Transverse colon (tissue), 4 donors: ENCODE results near the gene CLECL1. TPM values are rescaled to one million over a fixed set of nuclear protein-coding genes. Genes with fewer than 3 reads are reported as not detected.
A peak's percentile ranks its signal among the peaks of the same experiment; 100 is the strongest.

ENCODE experiments used
- DNase-seq: peaks from one replicate; pipeline ENCODE4 v3.0.0-alpha.2; 2019
- H3K27ac ChIP-seq, 4 donors: fragments of 200-600 bp; sonication (generic); 2 replicates each; pipeline ENCODE4 v1.5.1; 2016 to 2018; ENCODE audit warnings: inconsistent platforms in 4 of 4
- H3K27me3 ChIP-seq: fragments of 200-600 bp; sonication (generic); 2 replicates; pipeline ENCODE4 v1.5.1; 2017; ENCODE audit warnings: inconsistent platforms
- H3K36me3 ChIP-seq, 4 donors: fragments of 200-600 bp; sonication (generic); 2 replicates each; pipeline ENCODE4 v1.5.1; 2017 to 2019; ENCODE audit warnings: inconsistent platforms in 4 of 4
- H3K4me1 ChIP-seq, 4 donors: fragments of 200-600 bp; sonication (generic); 2 replicates each; pipeline ENCODE4 v1.5.1; 2017 to 2020; ENCODE audit warnings: inconsistent platforms in 4 of 4
- H3K4me3 ChIP-seq, 4 donors: fragments of 200-600 bp; sonication (generic); 1 replicate in 1 of 4; 2 replicates in 3 of 4; pipeline versions ENCODE4 v1.5.1 to v1.6.1; 2017 to 2019; ENCODE audit warnings: inconsistent platforms in 4 of 4
- H3K9me3 ChIP-seq, 2 donors: fragments of 200-600 bp; sonication (generic); 2 replicates each; pipeline ENCODE4 v1.5.1; 2017 to 2019; ENCODE audit warnings: inconsistent platforms in 2 of 2
- CTCF ChIP-seq, 5 experiments: fragments of 200-600 bp in 3 of 5; fragments of 450-650 bp in 2 of 5; sonication (generic) in 3 of 5; IDR thresholded peaks; 1 replicate in 2 of 5; 2 replicates in 3 of 5; pipeline ENCODE4 v1.5.1; 2016 to 2017; ENCODE audit warnings: antibody characterized with exemption in 5 of 5, inconsistent platforms in 3 of 5, mild to moderate bottlenecking in 2 of 5, moderate library complexity in 1 of 5
- EP300 ChIP-seq: sonication (generic); formaldehyde crosslinking; IDR thresholded peaks from one replicate; pipeline ENCODE4 v1.6.1; 2017; ENCODE audit warnings: antibody characterized with exemption, low read depth
- POLR2A ChIP-seq: fragments of 450-650 bp; IDR thresholded peaks from one replicate; pipeline ENCODE4 v1.6.1; 2016; ENCODE audit warnings: antibody characterized with exemption, mild to moderate bottlenecking, moderate library complexity
- POLR2AphosphoS5 ChIP-seq, 3 donors: sonication (generic); formaldehyde crosslinking; IDR thresholded peaks; one replicate each; pipeline ENCODE4 v1.6.1; 2016; ENCODE audit warnings: antibody characterized with exemption in 3 of 3
- WGBS, 2 donors: methylation state at CpG; one replicate each; pipeline ENCODE4 v1.1.5; 2018; ENCODE audit warnings: low coverage in 1 of 2; 5-methylcytosine and 5-hydroxymethylcytosine counted together
- in situ Hi-C, 4 donors: fragments of 200-750 bp; cut with MboI; loops; one replicate each; pipeline versions ENCODE4 v1.15.0 to v1.15.1; 2017; ENCODE audit warnings: low sequenced_read_pairs in 3 of 4, low pct_ligation_motif_present in 1 of 4, low pct_unique_long_range_greater_than_20kb in 1 of 4
- intact Hi-C: fragments of 100-400 bp; cut with DNase I; formaldehyde crosslinking; loops from one replicate; pipeline ENCODE4 v1.15.1; 2023; ENCODE audit warnings: low total_unique reads
- total RNA-seq, 4 donors: library from RNA; depleted of rRNA; stranded (reverse); fragments of >200 nt; gene quantifications; one replicate each; pipeline ENCODE4 v1.1.0, GENCODE V29; 2016

CLECL1 gene
- total RNA-seq, 4 donors from 2014 or later, result 2.7 TPM; not detected in 3

DNA sequence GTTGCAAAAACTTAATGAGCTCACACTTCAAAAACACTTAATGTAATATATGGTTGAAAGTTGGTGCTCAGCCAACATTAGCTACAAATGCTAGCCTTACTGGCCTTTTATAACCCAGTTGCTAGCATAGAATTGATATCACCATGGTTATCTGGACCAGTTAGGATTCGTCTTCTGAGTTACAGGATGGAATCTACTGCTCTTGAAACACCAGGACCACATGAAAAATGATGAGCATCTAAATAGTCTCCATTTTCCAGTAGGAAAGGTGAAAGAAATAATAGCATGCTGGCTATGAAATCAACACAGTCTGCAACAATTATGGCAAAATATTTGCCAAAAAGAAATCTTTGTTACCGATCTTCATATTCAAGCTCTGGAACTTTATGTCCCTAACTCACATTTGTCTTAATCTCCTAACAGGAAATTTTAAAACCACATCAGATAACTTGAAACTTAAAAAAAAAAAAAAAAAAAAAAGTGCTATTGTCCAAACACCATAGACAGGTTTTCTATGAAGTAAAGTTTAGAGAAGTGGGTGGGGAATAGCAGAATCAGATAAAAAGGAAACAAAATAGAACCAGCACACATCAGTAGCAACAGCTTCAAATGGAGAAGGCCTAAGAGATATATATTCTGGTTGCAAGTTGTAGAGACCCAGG, 40.5 kb upstream of the CLECL1 start:
- intact Hi-C loops (no loop called here), in situ Hi-C loops (no loop called here)
- no peak overlapping the region for H3K4me3 ChIP-seq
- H3K36me3 ChIP-seq, result no peaks in the 10 kb centered on the region
- no peak for DNase-seq
- WGBS, 2 donors, result 51 to 59% methylated on average over 2 of the region's 2 CpGs
- no peaks in the 10 kb centered on the region for H3K9me3 ChIP-seq
- H3K4me1 ChIP-seq, result peaks cover 0 to 29% (median 9%) of the 10 kb centered on the region in 4 donors
- TF ChIP-seq POLR2A (peak; percentile 13), CTCF (IDR thresholded peaks at IDR 0.05) (no peak), POLR2AphosphoS5 (IDR thresholded peaks at IDR 0.05) (no peak), EP300 (no peak)
- H3K27ac ChIP-seq, result no peak overlapping the region
- H3K27me3 ChIP-seq, result no peaks in the 10 kb centered on the region

GRCh38 chr12:9763025-9763424, 30.1 kb upstream of the CLECL1 start:
- DNase-seq, result no peak
- no peak overlapping the region for H3K4me3 ChIP-seq
- H3K27me3 ChIP-seq, result no peaks in the 10 kb centered on the region
- peaks cover 0 to 4% (median 0%) of the 10 kb centered on the region in 4 donors for H3K4me1 ChIP-seq
- intact Hi-C loops, result no loop called here
- H3K9me3 ChIP-seq, result no peaks in the 10 kb centered on the region
- H3K27ac ChIP-seq, result peak overlapping the region in 1 of 4 donors; percentile 72
- H3K36me3 ChIP-seq, result no peaks in the 10 kb centered on the region
- in situ Hi-C loops, result no loop called here
- 54 to 60% methylated on average over 2 of the region's 2 CpGs for WGBS, 2 donors
- no peak for TF ChIP-seq POLR2AphosphoS5 (IDR thresholded peaks at IDR 0.05)
- no peak for TF ChIP-seq CTCF (IDR thresholded peaks at IDR 0.05)
- TF ChIP-seq POLR2A, result no peak
- TF ChIP-seq EP300, result no peak

DNA sequence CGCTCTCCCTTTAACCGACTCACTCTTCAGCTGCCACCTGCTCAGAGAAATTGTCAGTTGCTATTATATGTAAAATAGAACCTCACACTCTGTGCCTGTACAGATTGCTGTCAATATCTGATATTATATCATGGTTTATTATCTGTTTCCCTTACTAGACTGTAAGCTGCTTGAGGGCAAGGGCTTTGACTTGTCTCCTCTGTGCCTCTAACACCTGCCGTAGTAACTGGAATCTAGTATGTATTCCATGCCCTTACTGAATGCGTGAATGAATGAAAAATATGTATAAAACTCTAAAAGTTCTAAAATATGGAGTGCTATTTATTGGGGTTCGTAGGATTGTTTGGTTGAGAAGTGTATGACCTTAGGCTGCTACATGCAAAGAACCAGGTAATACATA, 29.5 kb upstream of the CLECL1 start:
- 90 to 95% methylated on average over 5 of the region's 5 CpGs for WGBS, 2 donors
- peaks cover 0 to 4% (median 0%) of the 10 kb centered on the region in 4 donors for H3K4me1 ChIP-seq
- TF ChIP-seq POLR2AphosphoS5 (IDR thresholded peaks at IDR 0.05), result no peak
- no peak for TF ChIP-seq EP300
- TF ChIP-seq CTCF (IDR thresholded peaks at IDR 0.05), result no peak
- TF ChIP-seq POLR2A, result no peak
- H3K4me3 ChIP-seq, result no peak overlapping the region
- H3K27me3 ChIP-seq, result no peaks in the 10 kb centered on the region
- no peaks in the 10 kb centered on the region for H3K9me3 ChIP-seq
- intact Hi-C loops, result no loop called here
- no peaks in the 10 kb centered on the region for H3K36me3 ChIP-seq
- no peak for DNase-seq
- H3K27ac ChIP-seq, result peak overlapping the region; percentile 2 to 72 (median 20)
- in situ Hi-C loops, result no loop called here

GRCh38 chr12:9761419-9761781, 28.5 kb upstream of the CLECL1 start:
- Histone ChIP-seq H3K27ac (peak overlapping the region; percentile 23 to 72 (median 62)), H3K27me3 (no peaks in the 10 kb centered on the region), H3K4me3 (peak overlapping the region in 1 of 4 donors; percentile 41), H3K4me1 (peaks cover 0 to 4% (median 0%) of the 10 kb centered on the region in 4 donors), H3K9me3 (no peaks in the 10 kb centered on the region), H3K36me3 (no peaks in the 10 kb centered on the region)
- in situ Hi-C loops, result no loop called here
- intact Hi-C loops, result no loop called here
- DNase-seq, result no peak
- 53 to 77% methylated on average over 4 of the region's 4 CpGs for WGBS, 2 donors
- TF ChIP-seq POLR2A (no peak), POLR2AphosphoS5 (IDR thresholded peaks at IDR 0.05) (peak in 1 of 3 donors; percentile 17)
